ENCODE results near the gene RMND1.

RMND1 gene

DNA sequence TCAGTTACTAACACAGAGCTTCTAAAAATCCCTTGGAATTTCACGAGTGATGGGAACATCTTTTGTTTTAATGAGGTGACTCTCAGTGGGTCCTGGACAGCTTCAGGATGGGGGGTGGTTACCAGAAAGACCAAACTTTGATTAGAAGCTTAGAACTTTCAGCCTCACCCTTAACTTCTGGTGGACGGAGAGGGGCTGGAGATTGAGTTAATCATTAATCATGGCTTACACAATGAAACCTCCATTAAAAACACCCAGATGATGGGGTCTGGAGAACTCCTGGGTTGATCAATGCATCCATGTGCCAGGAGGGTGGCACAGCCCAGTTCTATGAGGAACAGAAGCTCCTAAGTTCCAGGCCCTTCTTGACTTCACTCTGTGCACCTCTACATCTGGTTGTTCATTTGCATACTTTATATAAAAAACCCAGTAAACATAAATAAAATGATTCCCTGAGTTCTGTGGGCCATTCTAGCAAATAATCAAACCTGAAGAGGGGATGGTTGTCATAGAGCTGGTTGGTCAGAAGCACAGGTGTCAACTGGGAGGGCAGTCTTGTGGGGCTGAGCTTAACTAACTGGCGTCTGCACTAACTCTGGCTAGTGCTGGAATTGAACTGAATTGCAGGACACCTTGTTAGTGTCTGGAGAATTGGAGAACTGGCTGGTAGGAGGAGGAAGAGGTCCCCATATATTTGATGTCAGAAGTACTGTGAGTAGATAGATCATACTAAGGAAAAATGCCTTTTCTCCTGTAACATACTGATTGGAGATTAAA lies 10.3 kb downstream of the RMND1 start:
- Histone ChIP-seq H3K36me3 (ENCODE audit: insufficient read depth) (no peaks in the 10 kb centered on the region), H3K27ac (no peak overlapping the region), H3K79me2 (ENCODE audit: insufficient read depth, low read depth) (peaks cover 13% of the 10 kb centered on the region; the same call in 1 of the 2 replicates), H4K20me1 (ENCODE audit: insufficient read depth) (no peaks in the 10 kb centered on the region; the same call in 1 of the 2 replicates), H3K9ac (no peak overlapping the region), H3K4me1 (ENCODE audit: low read depth, poor library complexity, severe bottlenecking) (peaks cover 17% of the 10 kb centered on the region), H3K4me3 (IDR thresholded peaks at IDR 0.05; ENCODE audit: insufficient read depth, low read depth, low read length) (no peak overlapping the region), H3K27me3 (ENCODE audit: insufficient read depth, low read depth) (no peaks in the 10 kb centered on the region), H3K4me2 (no peak overlapping the region; the same call in 1 of the 2 replicates), H2AFZ (ENCODE audit: low read depth) (no peak overlapping the region)
- TF ChIP-seq, protein P1, sequence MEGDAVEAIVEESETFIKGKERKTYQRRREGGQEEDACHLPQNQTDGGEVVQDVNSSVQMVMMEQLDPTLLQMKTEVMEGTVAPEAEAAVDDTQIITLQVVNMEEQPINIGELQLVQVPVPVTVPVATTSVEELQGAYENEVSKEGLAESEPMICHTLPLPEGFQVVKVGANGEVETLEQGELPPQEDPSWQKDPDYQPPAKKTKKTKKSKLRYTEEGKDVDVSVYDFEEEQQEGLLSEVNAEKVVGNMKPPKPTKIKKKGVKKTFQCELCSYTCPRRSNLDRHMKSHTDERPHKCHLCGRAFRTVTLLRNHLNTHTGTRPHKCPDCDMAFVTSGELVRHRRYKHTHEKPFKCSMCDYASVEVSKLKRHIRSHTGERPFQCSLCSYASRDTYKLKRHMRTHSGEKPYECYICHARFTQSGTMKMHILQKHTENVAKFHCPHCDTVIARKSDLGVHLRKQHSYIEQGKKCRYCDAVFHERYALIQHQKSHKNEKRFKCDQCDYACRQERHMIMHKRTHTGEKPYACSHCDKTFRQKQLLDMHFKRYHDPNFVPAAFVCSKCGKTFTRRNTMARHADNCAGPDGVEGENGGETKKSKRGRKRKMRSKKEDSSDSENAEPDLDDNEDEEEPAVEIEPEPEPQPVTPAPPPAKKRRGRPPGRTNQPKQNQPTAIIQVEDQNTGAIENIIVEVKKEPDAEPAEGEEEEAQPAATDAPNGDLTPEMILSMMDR (conservative IDR thresholded peaks at IDR 0.05; ENCODE audit: low read depth, low read length): 0 out of 2 replicates have a peak, but pooled peaks have one; percentile 13

DNA sequence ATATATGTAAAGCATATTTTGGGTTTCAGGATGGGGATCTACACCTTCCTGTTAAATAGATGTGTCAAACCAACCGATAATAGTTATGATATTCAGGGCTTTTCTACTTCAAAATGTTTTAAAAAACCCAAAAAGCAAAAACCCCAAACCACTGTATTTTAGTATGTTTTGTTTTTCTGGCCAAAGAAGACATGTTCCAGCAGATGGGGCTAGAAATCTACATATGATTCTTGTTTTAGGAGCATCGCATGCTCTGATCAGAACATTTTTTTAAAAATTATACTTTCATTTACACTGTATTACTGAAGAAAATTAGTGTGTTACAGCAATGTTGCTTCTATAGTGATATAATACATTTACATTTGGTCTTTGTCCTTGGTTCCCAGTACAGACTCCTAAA lies 11.0 kb downstream of the RMND1 start:
- Histone ChIP-seq H3K4me3 (IDR thresholded peaks at IDR 0.05; ENCODE audit: insufficient read depth, low read depth, low read length) (no peak overlapping the region), H3K9ac (no peak overlapping the region)

DNA sequence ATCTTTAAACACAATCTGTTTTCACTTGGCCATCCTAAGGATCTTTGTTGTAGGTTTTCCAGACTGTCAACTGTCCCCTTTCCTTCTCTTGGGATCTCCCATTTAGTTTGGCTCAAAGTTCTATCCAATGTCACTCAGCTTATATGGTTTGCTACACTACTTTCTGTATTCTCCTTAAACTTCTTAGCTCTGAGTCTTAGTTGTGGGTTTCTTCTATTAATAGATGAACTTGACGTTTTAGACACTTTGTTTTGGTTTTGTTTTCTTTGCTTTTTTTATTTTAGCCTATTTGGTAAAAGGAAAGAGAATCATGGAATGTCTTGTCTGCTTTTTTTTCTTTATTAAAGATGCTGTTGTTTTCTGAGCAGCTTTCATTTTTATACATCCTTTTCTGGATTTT lies 11.4 kb downstream of the RMND1 start:
- no peak overlapping the region for H2AFZ ChIP-seq (ENCODE audit: low read depth)
- H3K4me2 ChIP-seq: peak overlapping the region; percentile 19; the same call in 1 of the 2 replicates
- peaks cover 2% of the 10 kb centered on the region; the same call in 1 of the 2 replicates for H3K79me2 ChIP-seq (ENCODE audit: insufficient read depth, low read depth)
- H3K4me3 ChIP-seq (IDR thresholded peaks at IDR 0.05; ENCODE audit: insufficient read depth, low read depth, low read length): no peak overlapping the region
- no peaks in the 10 kb centered on the region; the same call in 1 of the 2 replicates for H4K20me1 ChIP-seq (ENCODE audit: insufficient read depth)
- H3K9ac ChIP-seq: no peak overlapping the region
- TF ChIP-seq, protein P1 (conservative IDR thresholded peaks at IDR 0.05; ENCODE audit: low read depth, low read length): no peak
- no peak overlapping the region for H3K27ac ChIP-seq
- peaks cover 17% of the 10 kb centered on the region for H3K4me1 ChIP-seq (ENCODE audit: low read depth, poor library complexity, severe bottlenecking)
- H3K27me3 ChIP-seq (ENCODE audit: insufficient read depth, low read depth): no peaks in the 10 kb centered on the region
- H3K36me3 ChIP-seq (ENCODE audit: insufficient read depth): no peaks in the 10 kb centered on the region

More for the DNA sequence above, 11.0 kb downstream of the RMND1 start:
- TF ChIP-seq, protein P1 (conservative IDR thresholded peaks at IDR 0.05; ENCODE audit: low read depth, low read length): peak; percentile 35
- Histone ChIP-seq H3K79me2 (ENCODE audit: insufficient read depth, low read depth) (peaks cover 6% of the 10 kb centered on the region; the same call in 1 of the 2 replicates), H3K36me3 (ENCODE audit: insufficient read depth) (no peaks in the 10 kb centered on the region), H3K4me1 (ENCODE audit: low read depth, poor library complexity, severe bottlenecking) (peaks cover 17% of the 10 kb centered on the region), H3K27me3 (ENCODE audit: insufficient read depth, low read depth) (no peaks in the 10 kb centered on the region), H3K27ac (no peak overlapping the region), H2AFZ (ENCODE audit: low read depth) (no peak overlapping the region), H3K4me2 (peak overlapping the region; percentile 19; the same call in 1 of the 2 replicates), H4K20me1 (ENCODE audit: insufficient read depth) (no peaks in the 10 kb centered on the region; the same call in 1 of the 2 replicates)

DNA sequence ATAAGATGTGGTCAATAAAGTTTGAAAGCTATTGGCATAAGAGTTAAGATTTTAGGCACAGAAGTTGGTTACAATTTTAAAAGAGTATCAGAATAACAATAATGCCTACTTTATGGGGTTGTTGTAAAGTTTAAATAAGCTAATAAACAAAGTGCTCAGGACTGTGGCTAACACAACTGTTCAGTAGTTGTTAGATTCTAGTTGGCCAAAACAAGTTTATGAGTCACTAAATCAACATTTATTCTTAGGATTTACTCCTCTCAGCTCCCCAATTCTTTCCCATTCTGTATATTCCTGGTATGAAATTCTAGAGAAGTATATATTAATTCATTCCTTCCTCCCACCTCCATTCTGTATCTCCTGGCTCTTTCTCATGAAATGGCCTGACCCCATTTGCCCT lies 14.5 kb downstream of the RMND1 start:
- no peaks in the 10 kb centered on the region; the same call in 1 of the 2 replicates for H3K36me3 ChIP-seq (ENCODE audit: insufficient read depth)
- no peak overlapping the region for H2AFZ ChIP-seq (ENCODE audit: low read depth)
- H3K79me2 ChIP-seq (ENCODE audit: insufficient read depth, low read depth): no peaks in the 10 kb centered on the region; the same call in 1 of the 2 replicates
- no peak overlapping the region for H3K27ac ChIP-seq
- H3K9ac ChIP-seq: no peak overlapping the region
- no peak overlapping the region for H3K4me2 ChIP-seq
- peaks cover 17% of the 10 kb centered on the region for H3K4me1 ChIP-seq (ENCODE audit: low read depth, poor library complexity, severe bottlenecking)
- no peak overlapping the region for H3K4me3 ChIP-seq (IDR thresholded peaks at IDR 0.05; ENCODE audit: insufficient read depth, low read depth, low read length)
- no peaks in the 10 kb centered on the region for H3K27me3 ChIP-seq (ENCODE audit: insufficient read depth, low read depth)
- no peaks in the 10 kb centered on the region for H4K20me1 ChIP-seq (ENCODE audit: insufficient read depth)
- TF ChIP-seq, protein P1 (conservative IDR thresholded peaks at IDR 0.05; ENCODE audit: low read depth, low read length): no peak
